ENCODE results near the gene CNTLN. TPM values are rescaled to one million over a fixed set of nuclear protein-coding genes. Genes with fewer than 3 reads are reported as not detected.

CNTLN gene
- total RNA-seq: 3.1 TPM
- long read RNA-seq, full-length matches to known transcripts: 3 of 5 reads
- long read RNA-seq, partial matches to known transcripts: 0 of 5 reads
- long read RNA-seq, other reads (novel, unspliced or antisense): 2 of 5 reads

DNA sequence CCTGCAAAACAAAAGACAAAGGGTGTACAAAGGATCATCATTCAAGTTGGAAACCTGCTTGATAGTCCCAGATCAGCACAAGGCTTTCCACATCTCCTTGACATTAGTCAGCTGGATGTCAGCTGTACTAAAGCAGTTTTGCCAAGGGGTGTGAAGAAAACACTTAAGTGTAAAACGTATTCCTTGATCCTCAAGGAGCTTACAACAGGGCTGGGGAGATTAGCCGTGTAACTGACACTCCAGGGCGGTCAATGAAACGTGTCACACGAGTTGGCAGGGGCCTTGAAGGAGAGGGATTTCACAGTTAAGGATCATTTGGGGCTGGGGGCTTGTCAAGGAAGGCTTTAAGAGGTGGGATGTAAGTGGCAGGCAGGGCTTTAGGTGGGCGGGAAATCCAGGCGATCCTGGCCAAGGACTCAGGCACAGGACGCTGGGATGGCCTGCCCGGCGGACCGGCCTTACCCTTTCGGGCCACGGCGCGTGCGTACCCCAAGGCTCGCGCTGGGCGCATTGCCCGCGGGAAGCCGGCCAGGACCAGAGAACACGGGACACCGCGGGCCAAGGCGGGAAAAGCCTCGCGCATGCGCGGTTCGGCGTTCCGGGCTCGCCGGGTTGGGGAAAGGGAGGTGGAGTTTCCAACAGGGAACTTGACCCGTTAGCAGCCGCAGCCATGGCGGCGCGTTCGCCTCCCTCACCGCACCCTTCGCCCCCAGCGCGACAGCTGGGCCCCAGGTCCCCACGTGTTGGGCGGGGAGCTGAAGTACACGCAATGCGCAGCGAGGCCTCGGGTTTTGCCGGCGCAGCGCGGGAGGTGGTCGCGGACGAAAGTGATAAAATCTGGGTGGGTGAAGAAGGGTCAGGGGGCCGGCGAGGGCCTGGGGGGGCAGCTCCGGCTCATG, at the start of gene CNTLN:
Gene CNTLN, plus strand, starts transcription at position 645 of the 899 bp plus-strand sequence. Its CDS starts 26 bp downstream, at position 671.
- intact Hi-C loops (cut with DNase I): no loop called here
- DNase-seq (ENCODE audit: low spot score): peak; percentile 97

DNA sequence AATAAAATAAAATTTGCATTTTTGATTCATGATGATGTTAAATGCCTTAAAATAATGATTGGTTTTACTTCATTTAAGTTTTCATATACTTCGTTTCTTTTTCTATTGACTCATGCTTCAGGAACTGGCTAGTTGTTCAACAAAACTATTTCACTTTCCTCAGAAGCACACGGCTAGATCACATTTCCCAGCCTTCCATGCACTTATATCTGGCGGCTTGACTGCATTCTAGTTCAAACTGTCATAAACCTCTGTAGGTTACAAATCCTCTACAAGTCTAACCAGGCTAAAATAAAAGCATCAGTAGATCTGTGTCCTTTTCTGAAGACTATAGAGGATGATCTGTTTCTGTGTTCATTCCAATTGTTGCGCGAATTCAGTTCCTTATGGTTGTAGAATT, 46.3 kb upstream of the CNTLN start:
- no peak for DNase-seq (ENCODE audit: low spot score)
- intact Hi-C loops (cut with DNase I): no loop called here

GRCh38 chr9:17090041-17090440, 44.8 kb upstream of the CNTLN start:
- intact Hi-C loops (cut with DNase I): no loop called here
- DNase-seq (ENCODE audit: low spot score): no peak

DNA sequence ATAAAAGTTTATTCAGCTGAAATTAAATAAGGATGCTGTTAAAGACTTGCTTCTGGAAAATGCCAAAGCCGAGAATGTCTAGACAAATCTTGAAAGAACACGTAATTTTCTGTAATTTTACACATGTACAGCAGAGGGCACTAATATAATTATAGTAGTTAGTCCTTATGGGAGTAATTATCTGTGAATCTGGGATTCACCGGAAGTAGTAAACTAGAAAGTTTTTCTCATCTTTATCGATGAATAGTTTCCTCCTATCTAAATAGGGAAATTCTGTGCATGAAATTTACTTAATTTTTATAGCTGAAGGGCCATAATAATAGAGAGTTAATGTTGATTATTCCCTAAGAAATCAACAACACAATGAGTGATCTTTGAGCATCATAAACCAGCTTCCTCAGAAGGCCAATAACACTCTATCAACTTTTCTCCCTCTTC, 18.4 kb upstream of the CNTLN start:
- DNase-seq (ENCODE audit: low spot score): no peak
- intact Hi-C loops (cut with DNase I): loop anchor here (10.0 kb wide), 1 partner anchor 348 kb away; no protein-coding TSS in a partner anchor

DNA sequence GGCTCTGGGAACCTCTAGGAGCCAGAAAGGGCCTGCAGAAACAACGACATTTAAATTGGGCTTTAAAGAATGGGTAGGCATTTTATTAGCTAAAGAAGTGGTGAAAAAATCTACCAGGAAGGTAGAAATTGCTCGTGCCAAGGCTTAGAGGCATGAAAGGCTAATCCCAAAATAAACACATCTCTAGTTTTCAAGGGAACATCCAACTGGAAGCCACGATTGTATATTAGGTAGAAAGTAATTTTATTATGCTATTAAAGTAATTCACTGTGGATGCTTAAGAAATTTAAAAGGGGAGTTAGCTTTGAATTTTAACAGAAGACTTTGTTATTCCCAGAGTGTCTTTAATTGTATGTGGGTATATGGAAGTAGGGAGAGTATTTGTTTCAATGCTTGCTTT, 17.5 kb upstream of the CNTLN start:
- DNase-seq (ENCODE audit: low spot score): no peak
- intact Hi-C loops (cut with DNase I): loop anchor here (10.0 kb wide), 1 partner anchor 347 kb away; no protein-coding TSS in a partner anchor

DNA sequence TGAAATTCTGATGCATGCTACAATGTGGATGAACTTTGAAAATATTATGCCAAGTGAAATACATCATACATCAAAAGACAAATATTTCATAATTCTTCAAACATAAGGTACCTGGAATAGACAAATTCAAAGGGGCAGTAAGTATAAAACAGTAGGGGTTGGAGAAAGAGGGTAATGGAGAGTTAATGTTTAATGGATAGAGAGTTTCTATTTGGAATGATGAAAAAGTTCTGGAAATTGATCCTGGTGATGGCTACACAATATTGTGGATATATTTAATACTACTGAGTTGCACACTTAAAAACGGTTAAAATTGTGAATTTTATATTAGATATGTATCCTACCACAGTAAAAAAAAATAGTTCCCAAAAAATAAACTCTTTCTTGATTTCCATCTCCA, 14.6 kb upstream of the CNTLN start:
- no peak for DNase-seq (ENCODE audit: low spot score)
- intact Hi-C loops (cut with DNase I): no loop called here

GRCh38 chr9:17121264-17121663, 13.6 kb upstream of the CNTLN start:
- intact Hi-C loops (cut with DNase I): no loop called here

DNA sequence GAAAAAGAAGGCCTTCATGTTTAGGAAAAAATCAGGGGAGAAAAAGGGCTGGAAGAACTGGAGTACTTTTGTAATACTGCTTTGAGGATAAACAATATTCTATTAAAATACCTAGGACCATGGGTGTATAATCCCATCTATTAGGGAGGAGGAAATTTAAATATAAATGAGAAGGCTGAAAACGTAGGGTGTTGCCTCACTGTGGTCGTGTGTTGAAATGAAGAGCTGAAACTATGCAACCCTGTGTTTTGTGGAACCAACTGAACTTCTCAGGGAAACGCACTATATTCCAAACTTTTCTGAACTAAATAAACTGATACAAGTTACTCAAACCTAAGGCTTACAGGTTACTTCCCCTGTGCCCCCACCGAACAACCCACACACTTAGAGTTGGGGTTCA, 4.5 kb upstream of the CNTLN start:
- no peak for DNase-seq (ENCODE audit: low spot score)
- intact Hi-C loops (cut with DNase I): no loop called here

More at GRCh38 chr9:17121264-17121663, 13.6 kb upstream of the CNTLN start:
- DNase-seq (ENCODE audit: low spot score): no peak

GRCh38 chr9:17130725-17131124, 4.1 kb upstream of the CNTLN start:
- intact Hi-C loops (cut with DNase I): no loop called here
- no peak for DNase-seq (ENCODE audit: low spot score)

DNA sequence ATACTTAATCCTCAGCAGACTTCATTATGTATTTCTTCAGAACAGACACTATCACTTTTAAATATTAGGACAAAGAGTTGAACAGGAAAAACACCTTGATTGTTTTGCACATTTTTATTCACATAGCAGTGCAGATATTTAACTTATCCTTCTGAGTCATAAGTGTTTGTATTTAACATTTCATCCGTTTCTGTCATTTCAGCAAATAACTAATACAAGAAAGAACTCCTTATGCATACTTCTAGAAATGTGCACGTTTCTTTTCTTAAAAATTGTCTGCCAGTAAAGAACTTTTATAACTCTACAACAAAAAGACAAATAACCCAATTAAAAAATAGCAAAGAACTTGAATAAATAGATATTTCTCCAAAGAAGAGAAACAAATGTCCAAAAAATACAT, 3.3 kb upstream of the CNTLN start:
- intact Hi-C loops (cut with DNase I): no loop called here
- no peak for DNase-seq (ENCODE audit: low spot score)

DNA sequence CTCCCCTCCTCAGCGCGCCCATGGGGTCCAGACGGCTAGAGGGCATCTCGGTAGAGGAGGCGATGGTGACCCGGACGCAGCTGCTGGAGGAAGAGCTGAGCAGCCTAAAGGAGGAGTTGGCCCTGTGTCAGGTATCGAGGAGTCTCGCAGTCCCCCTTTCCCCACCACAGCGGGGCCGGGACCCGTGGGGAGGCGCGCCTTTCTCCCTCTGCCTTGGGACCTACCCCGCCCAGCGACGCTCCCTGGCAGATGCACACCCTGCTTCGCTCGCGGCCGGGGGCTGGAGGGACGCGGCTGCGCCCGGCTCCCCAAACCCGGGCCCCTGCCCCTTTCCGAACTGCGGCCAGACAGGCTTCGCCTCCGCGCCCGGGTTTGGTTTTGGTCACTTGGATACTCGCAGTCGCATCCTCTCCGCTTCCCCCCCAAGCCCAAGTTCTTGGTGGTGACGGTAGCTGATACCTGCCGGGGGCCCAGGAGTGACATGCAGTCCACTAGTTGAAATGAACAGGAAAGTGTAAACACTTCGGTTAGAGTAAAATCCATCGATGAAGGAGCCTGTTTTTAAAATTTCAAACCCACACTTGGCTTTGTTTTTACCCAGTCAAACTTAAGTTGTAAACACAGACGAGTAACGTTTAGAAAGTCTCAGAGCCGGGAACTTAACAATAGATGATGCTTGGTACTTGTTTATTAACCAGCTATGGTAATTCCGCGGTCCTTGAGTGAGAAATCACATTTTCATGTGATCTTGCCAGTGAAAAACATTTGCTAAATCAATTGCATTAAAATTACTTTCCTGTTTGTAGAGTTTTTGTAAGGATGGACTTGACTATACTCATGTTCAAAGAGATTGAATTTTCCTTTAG, 688 bp downstream of the CNTLN start:
- intact Hi-C loops (cut with DNase I): no loop called here
- peak; percentile 80 for DNase-seq (ENCODE audit: low spot score)

GRCh38 chr9:17137566-17137965, 2.7 kb downstream of the CNTLN start:
- intact Hi-C loops (cut with DNase I): no loop called here
- DNase-seq (ENCODE audit: low spot score): no peak

- DNase-seq (ENCODE audit: low spot score): no peak
- intact Hi-C loops (cut with DNase I): no loop called here
Measured at GRCh38 chr9:17138503-17138902, 3.7 kb downstream of the CNTLN start.

GRCh38 chr9:17140418-17140817, 5.6 kb downstream of the CNTLN start:
- no peak for DNase-seq (ENCODE audit: low spot score)
- intact Hi-C loops (cut with DNase I): no loop called here

GRCh38 chr9:17148324-17148723, 13.5 kb downstream of the CNTLN start:
- no peak for DNase-seq (ENCODE audit: low spot score)
- intact Hi-C loops (cut with DNase I): no loop called here

- no peak for DNase-seq (ENCODE audit: low spot score)
- intact Hi-C loops (cut with DNase I): no loop called here
Measured at GRCh38 chr9:17159469-17159868, 24.6 kb downstream of the CNTLN start.

- intact Hi-C loops (cut with DNase I): no loop called here
- no peak for DNase-seq (ENCODE audit: low spot score)
Measured at GRCh38 chr9:17160327-17160726, 25.5 kb downstream of the CNTLN start.

DNA sequence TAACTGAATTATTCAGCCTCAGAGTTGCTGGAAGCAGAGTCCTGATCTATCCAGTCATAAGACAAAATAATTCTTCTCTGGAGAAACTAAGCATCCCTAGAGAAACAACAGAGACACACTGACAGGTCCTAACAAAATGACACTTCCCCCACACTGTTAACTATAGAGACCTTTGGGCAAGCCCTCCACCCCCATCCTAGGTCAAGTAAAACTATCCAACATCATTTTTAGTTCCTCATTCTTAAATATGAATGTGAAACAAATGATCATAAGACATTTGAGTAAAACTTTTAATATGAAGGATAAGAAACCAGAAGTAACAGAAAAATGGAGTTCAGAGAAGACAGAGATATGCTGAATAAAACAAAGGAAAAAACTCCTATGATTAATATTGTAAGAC, 30.9 kb downstream of the CNTLN start:
- no peak for DNase-seq (ENCODE audit: low spot score)
- intact Hi-C loops (cut with DNase I): no loop called here

- intact Hi-C loops (cut with DNase I): no loop called here
- DNase-seq (ENCODE audit: low spot score): no peak
Measured at GRCh38 chr9:17166346-17166745, 31.5 kb downstream of the CNTLN start.

Data from cardiac septum (tissue), 1 donor.